HG02852 (cell line): ENCODE data around the gene SMIM36.
A peak's percentile ranks its signal among the peaks of the same experiment; 100 is the strongest.
"Not testable (repeated sequence)": the region's sequence is repeated elsewhere in the genome, so short reads cannot be mapped to it uniquely, and the experiment has no call there.

Source experiments
- ATAC-seq: cut with Tn5 transposase; IDR thresholded peaks from one replicate; pipeline ENCODE4 v1.9.1; 2021; ENCODE audit warnings: mild to moderate bottlenecking, moderate library complexity; ENCODE audit not compliant: unreplicated experiment

Gene SMIM36

DNA sequence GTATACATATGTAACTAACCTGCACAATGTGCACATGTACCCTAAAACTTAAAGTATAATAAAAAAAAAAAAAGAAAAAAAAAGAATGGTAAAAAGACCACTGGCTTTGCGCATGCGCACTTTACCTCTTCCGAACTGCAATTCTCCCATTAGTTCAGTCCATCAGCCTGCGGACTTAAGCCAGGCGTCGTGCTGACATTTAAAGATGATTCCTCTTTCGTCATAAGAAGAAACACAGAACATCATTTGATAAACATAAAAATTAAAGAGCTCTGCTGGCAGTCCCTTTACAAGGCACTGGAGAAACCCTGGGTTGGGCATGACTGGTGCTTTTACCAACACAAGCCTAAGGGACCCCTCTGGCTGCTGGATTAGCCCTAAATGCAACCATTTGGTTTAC is 3.6 kb downstream of the SMIM36 start:
- not testable (repeated sequence) for ATAC-seq

DNA sequence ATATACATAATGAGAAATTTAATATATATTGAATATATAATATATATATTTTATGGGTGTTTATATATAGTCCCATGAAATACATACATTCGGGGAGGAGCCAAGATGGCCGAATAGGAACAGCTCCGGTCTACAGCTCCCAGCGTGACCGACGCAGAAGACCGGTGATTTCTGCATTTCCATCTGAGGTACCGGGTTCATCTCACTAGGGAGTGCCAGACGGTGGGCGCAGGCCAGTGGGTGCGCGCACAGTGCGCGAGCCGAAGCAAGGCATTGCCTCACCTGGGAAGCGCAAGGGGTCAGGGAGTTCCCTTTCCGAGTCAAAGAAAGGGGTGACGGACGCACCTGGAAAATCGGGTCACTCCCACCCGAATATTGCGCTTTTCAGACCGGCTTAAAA is 9.6 kb downstream of the SMIM36 start:
- ATAC-seq = not testable (repeated sequence)

DNA sequence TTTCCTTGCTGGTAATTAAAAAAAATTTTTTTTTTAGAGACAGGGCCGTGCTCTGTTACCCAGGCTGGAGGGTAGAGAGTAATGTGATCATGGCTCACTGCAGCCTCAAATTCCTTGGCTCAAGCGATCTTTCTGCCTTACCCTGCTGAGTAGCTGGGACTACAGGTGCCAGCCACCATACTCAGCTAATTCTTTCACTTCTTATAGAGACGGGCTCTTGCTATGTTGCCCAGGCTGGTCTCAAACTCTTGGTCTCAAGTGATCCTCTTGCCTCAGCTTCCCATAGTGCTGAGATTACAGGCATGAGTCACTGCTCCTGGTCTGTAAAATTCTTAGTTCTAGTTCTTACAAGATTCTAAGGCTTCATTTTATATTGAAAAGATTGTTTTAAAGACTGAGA is 11.1 kb downstream of the SMIM36 start:
- ATAC-seq = no peak

DNA sequence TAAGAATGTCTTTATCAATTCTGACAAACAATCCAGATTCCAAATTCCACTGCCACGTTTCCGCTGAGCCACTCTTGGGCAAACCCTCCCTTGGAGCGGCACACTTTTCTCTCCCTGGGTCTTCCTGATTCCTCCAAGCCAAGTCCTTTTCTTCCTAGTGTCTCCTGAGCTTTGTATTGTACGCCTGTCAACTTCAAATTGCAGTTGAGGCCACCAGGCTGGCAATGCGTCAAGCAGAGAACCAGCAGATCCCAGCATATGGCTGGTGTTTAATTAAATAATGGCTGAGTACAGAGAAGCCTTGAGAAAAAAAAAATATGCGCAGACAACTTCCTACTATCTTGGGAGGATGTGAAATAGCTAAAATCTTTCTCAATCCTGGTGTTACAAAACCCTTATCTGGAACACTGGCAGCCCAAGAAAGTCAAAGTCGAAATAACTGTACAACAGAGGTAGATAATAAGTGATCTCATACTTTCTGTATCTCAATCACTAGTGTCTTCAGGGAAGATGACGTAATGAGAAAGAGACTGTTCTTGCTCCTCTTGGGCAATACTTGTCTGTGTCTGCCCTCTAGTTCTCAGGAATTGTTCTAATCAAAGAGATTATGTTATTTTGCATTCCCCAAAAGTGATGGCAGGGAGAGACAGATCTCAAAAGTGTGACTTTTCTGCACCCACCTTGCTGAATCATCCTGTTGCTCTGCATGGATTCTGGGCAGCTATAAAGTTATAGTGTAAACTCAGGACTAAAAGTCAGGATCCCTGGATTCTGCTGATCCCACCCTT is 15.0 kb downstream of the SMIM36 start:
- no peak for ATAC-seq

DNA sequence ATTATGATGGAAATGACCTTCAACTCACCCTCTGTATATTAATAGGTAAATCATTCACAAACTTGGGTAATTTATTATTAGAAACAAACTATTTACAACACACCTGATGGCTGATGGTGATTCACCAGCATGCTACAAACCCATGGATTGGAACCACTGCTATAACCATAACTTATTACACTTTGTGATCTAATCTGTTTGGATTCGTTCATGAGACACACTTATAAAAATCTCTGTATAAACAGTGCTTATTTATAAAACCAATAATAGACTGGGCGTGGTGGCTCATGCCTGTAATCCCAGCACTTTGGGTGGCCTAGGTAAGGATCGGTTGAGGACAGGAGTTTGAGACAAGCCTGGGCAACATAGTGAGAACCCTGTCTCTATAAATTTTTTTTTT is 16.0 kb downstream of the SMIM36 start:
- ATAC-seq = no peak

DNA sequence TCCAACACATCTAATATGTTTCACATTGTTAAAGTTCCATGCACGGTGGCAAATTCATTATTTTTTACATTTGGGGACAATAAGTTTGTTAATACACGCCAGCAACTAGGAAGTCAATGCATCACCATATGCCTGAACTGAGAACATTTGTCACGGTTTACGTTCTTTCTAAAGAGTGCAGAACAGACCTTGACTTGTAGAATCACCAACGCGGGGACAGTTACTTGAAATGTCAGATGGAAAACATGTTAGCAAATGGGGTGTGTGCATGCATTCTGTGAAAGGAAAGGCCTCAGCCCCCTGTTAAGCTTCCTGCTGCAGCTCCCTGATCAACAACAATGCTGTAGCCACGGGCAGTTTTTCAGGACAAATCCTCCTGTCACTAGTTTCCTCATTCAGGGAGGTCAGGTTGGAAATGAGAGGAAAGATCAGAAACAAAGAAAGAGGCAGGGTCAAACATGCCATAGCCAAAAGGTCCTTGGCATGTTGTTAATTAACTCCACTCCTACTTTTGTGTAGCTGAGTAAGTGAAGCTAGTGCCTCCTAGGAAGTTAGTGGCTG is 18.4 kb downstream of the SMIM36 start:
- ATAC-seq = no peak

DNA sequence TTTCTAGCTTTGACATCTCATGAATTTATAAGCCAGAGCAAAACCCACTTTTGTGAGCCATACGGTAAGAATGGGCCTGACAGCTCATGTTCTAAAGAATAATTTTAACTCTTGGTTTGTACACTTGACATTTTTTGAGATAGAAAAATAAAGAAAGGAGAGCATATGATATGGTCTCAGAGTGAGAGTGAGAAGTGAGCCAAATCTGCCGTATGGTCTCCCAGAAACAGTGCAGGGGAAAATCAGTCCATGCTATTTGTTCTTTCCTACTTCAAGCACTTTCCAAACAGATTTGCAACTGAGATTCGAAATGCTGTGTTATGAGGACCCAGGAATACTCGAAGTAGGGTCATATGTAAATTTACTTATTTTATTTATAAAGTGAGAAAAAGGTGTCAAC is 20.9 kb downstream of the SMIM36 start:
- ATAC-seq = no peak

DNA sequence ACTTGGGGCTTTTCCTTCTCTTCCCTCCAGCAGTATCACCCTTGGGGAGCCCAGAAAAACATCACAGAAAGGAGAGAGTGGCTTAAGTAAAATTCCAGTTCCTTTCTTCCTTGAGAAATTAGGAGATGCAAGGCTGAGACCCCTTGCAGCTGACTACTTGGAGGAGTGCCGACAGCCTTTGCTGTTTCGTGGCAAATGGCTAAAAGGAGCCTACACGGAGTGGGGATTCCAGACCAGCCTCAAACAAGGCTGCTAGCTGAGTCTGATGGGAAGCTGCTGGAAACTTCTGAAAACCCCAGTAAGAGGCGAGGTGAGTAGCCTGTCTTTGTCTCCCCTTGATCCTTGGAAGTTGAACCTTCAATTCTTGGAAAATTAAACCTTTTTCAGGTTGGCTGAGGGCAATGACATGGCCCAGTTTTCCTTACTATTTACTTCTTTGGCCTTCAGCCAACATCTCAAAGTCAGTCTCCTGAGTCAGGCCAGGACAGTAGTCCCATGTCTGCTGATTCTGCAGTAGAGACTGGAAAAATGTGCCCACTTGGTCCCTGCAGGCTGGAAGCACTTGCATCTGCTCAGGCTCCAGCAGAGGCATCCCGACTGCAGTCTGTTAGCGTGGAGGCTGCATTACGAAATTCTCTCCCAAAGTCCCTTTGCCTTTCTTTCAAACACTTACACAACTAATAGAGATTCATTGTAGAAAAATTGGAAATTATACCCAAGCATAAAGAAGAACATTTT is 23.4 kb downstream of the SMIM36 start:
- ATAC-seq = no peak

DNA sequence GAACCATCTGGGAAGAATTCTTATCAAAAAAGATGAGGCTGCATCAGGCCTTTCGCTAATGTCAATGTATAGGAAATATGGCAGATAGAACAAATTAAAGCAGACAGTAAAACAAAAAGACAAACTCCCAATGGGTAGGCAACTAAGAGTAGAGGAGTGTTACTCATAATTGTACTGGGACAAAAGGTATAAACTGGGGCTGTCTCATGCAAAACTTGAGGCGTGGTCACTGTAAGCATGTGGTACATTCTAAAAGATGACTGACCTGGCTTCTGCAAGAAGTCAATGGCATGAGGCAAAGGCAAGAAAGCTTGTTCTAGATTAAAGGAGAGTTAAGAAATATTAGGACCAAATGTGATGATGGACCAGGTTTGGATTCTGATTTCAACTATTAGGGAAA is 26.7 kb downstream of the SMIM36 start:
- ATAC-seq = no peak

DNA sequence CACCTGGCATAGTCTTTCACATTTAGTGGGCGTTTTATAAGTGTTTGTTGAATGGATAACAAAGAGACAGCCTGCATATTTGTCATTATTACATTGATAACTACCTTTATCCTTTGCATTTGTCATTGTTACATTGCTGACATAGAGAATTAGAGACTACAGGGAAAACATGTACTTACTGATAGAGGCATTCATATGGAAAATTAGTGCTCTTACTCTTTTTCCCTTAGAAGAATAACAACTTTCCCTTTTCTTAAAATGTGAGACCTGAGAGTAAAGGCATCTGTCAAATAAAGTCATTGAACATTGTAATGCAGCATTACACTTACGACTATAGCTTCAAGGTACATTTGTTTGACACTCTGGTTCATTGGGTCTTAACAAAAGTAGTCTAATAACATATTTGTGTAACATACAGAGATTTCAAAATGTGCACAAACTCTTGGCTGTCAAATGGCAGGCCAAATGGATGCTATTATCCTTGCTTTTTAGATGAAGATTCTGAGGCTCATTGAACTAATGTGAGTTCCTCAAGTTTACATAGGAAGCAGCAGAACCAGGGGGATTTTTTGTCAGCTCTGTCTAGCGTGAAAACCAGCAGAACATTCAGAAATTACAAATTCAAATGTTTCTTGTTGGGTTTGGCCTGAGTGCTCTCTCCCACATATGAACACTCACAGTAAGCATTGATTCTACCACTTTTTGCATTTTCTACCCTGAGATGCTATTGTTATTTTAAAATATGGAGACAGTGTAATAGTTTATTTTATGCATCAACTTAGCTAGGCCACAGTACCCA is 28.5 kb downstream of the SMIM36 start:
- no peak for ATAC-seq

DNA sequence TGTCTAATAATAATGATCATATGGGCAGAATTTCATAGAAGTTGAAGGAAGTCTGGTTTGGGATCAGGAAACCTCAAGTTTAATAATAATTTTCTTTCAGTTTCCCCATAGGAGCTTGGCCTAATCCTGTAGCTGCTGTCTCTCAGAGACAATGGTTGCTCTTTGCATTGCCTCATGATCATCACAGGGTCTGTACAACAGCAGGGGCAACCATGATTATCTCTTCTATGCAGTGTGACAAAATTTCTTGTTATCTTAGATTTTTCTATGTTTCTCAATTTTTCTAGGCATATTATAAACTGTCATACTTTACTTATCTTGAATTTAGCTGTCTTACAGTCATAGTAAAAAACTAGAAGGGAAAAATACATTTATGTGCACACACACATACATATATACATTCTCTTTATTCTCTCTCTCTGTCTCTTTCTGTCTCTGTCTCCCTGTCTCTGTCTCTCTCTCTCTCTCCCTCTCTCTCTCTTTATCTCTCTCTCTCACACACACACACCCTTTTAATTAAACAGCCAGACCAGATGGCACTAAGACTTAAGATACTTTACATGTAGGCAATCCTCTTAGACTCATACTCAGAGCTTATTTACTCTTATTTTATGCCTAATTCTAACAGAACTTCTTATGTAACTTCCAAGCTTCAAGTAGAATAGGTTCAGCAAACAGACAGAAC is 30.5 kb downstream of the SMIM36 start:
- no peak for ATAC-seq

DNA sequence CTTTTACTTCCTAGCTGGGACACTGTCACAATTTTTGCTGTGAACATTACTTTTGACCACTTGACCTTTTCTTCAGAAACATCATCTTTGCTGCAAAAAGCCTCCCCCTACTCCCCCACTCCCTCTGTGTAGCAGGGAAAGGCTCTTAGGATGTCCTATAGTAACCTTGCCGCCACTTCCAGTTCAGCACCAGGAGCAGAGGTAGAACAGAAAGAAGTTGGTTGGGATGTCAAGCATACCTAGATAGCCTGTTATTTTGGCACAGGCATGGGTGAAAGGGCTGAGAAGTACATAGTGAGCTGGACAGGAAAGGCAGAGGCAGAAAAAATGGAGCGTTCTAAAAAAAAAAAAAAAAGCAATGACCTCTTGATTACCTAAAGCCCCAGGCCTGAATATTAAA is 31.3 kb downstream of the SMIM36 start:
- ATAC-seq = no peak

DNA sequence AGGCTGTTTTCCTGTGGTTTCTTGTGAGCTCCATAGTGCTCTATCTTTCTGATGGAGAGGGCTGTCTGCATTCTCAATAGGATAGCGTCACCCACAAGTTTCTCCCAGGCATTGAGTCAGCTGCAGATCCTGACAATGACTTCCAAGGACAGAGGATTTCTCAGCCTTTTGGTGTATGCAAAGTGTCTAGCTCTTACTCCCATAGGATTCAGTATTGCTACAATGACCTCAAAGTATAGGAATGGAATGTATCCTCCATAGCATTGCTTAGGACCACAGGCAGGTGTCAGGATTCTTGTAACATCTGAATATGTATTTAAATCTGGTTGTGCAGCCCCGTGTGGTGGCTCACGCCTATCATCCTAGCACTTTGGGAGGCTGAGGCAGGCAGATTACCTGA is 32.3 kb downstream of the SMIM36 start:
- ATAC-seq = no peak

DNA sequence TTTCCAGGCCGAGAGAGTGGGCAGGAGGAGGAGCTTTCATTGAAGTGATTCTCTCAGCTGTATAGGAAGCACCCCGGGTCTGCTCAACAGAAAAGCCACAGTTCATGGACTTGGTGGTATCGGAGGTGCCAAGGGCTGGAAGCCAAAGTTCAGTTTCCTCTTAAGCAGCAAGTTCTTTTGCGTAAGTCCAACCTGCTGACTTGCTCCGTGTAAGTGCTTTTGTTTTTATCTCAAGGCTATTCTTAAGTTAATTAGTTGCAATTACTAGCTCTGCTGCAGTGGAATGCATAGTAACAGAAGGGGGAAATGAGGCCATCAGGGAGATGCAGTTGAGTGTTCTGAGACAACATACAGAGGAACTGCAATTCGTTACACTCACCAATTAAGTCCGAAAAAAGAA is 44.6 kb downstream of the SMIM36 start:
- ATAC-seq = no peak

DNA sequence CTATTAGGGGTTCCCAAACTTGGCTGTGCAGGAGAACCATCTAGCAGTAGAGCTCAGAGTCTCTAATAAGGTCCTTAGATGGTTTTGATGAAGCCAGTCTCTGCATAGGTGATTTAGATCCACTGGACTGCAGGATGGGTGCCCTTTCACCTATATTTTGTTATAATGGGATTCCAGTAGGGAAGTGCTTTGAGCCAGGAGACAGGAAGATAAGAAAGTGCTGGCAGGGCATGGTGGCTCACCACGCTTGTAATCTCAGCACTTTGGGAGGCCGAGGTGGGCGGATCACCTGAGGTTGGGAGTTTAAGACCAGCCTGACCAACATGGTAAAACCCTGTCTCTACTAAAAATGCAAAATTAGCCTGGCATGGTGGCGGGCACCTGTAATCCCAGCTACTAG is 45.5 kb downstream of the SMIM36 start:
- not testable (repeated sequence) for ATAC-seq

DNA sequence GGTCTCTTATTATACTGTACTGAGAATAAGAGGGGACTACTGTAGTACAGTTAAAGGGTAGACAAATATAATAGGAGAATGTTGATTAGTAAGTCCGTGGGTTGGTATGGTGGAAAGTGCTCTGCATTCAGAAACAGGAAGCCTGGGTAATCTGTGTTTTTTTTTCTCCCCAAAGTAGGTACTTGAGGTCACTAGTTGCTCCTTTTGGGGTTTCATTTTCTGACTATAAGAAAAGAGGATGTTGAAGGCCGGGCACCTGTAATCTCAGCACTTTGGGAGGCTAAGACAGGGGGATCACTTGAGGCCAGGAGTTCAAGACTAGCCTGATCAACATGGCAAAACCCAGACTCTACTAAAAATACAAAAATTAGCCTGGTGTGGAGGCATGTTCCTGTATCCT is 47.7 kb downstream of the SMIM36 start:
- ATAC-seq = peak; percentile 82

DNA sequence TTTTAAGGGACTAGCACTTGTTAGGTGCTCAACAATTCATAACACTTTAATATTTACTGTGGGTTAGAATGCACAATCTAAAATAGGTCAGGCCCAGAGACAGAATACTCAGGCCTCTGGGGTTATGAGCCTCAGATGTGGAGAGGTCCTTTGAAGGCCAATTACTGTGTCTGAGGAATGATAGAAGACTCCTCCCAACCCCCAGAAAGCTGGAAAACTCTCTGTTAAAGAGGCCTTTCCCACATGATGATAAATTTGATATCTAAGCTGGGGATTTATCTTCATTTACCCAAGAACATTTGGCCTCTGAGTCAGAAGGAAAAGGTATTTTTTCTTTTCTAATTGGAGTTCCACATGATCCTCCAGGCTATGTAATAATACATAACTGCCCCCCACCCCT is 48.5 kb downstream of the SMIM36 start:
- ATAC-seq = no peak

DNA sequence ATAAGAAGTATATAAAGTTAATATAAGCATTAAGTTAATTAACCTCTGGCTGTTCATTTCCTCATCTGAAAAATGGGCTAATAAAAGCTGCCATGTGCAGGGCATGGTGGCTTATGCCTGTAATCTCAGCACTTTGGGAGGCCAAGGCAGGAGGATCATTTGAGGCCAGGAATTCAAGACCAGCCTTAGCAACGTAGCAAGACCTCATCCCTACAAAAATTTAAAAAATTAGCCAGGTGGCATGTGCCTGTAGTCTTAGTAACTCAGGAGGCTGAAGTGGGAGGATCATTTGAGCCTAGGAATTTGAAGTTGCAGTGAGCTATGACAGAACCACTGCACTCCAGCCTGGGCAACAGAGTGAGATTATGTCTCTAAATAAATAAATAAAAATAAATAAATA is 49.0 kb downstream of the SMIM36 start:
- ATAC-seq = no peak

DNA sequence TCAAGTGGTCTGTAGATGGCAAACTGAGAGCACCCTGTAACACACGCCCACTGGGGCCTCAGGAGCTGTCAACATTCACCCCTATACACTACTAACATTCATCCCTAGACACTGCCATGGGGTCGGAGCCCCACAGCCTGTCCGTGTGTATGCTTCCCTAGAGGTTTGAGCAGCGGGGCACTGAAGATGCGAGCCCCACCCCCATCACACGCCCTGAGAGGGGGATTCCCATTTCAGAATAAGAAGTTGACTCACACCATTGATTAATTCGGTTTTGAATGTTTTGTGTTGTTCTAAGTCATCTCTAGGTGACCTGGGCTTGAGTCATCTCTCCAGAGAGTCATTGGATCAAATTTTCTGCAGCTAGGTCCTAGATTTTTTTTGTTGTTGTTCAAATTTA is 52.3 kb downstream of the SMIM36 start:
- no peak for ATAC-seq

DNA sequence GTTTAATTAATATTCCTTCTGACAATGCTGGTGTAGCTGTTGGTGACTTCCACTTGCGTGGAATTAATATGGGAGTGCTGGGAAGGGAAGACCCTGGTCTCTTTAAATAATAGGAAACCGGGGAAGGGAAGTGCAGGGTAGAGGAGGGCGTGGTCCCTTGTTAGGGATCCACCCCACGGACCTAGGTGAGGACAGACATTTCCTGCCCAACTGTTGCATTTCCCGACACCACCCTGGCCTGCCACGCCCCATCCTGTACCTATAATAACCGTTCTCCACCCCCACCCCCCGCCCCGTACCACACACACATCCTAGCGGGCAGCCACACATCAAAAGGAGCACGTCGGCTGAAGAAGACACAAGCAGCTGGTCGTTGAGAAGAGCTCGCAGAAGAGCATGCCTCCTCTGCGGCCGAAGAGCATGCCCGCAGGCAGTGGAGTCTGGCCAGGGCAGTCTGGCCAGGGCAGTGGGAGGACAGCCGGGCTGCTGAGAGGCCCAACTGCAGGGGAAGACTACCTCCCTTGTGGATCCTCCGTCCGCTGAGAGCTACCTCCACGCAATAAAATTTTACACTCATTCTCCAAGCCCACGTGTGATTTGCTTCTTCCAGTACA is 52.9 kb downstream of the SMIM36 start:
- no peak for ATAC-seq
